ENCODE measurements around the gene PRPF6. TPM values are rescaled to one million over a fixed set of nuclear protein-coding genes. Genes with fewer than 3 reads are reported as not detected.

PRPF6 gene
- total RNA-seq, 4 donors from 2014 or later, result 39.3 to 68.4 (median 47.7) TPM

DNA sequence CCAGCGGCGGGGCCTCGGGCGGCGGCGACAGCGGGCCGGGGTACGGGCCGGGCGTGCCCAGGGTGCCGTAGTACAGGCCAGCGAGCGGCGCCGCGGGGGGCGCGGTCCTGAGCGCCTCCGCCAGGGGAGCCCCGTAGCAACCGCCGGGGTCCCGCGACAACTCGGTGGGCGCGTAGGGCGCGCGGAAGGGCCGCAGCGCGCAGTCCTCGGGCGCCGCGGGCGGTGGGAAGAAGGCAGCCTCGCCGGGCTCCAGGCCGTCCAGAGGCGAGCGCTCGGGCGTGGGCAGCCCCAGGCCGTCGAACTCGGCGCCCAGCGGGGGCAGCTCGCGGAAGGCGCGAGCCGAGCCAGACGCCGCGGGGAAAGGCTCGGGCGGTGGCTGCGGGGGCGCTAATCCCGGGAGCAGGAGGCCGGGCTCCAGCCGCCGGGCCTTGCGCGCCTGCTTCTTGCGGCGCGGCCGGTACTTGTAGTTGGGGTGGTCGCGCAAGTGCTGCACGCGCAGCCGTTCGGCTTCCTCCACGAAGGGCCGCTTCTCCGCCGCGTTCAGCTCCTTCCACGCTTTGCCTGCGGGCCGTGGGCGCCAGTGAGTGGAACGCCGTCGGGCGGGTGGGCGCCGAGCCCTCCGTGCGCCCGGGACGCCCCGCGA lies 67.6 kb downstream of the PRPF6 start:
- no peak overlapping the region for H3K27ac ChIP-seq
- intact Hi-C loops (cut with DNase I; ENCODE audit: low total_unique reads), result no loop called here
- in situ Hi-C loops (cut with MboI; ENCODE audit: low sequenced_read_pairs in 4 of 4), result no loop called here
- ATAC-seq (no peak), DNase-seq (no peak)
- H3K36me3 ChIP-seq, result no peaks in the 10 kb centered on the region
- H3K9me3 ChIP-seq, result no peaks in the 10 kb centered on the region
- peaks cover 33 to 45% (median 43%) of the 10 kb centered on the region in 3 donors for H3K27me3 ChIP-seq
- no peaks in the 10 kb centered on the region for H3K4me1 ChIP-seq
- H3K4me3 ChIP-seq, result peak overlapping the region; percentile 36 to 54 (median 42)
- TF ChIP-seq CTCF (IDR thresholded peaks at IDR 0.05 in 4 of 5, conservative IDR thresholded peaks at IDR 0.05 in 1 of 5) (no peak), POLR2A (IDR thresholded peaks at IDR 0.05) (no peak)

GRCh38 chr20:64049060-64049877 lies 68.3 kb downstream of the PRPF6 start, which contains the start of gene SOX18:
SOX18 (minus strand) TSS chr20:64049639; CDS start chr20:64049516, 123 bp downstream.
- no peak for ATAC-seq
- Histone ChIP-seq H3K27me3 (peaks cover 33 to 44% (median 43%) of the 10 kb centered on the region in 3 donors), H3K27ac (peak within 1 kb of the TSS; percentile 71 to 83 (median 76)), H3K4me1 (no peaks in the 10 kb centered on the region), H3K36me3 (no peaks in the 10 kb centered on the region), H3K4me3 (peak within 1 kb of the TSS; percentile 25 to 54 (median 38)), H3K9me3 (no peaks in the 10 kb centered on the region)
- no peak for DNase-seq
- intact Hi-C loops (cut with DNase I; ENCODE audit: low total_unique reads) (no loop called here), in situ Hi-C loops (cut with MboI; ENCODE audit: low sequenced_read_pairs in 4 of 4) (no loop called here)
- TF ChIP-seq POLR2A (IDR thresholded peaks at IDR 0.05), result peak in 1 of 2 donors; percentile 12
- no peak for TF ChIP-seq CTCF (IDR thresholded peaks at IDR 0.05 in 4 of 5, conservative IDR thresholded peaks at IDR 0.05 in 1 of 5)

DNA sequence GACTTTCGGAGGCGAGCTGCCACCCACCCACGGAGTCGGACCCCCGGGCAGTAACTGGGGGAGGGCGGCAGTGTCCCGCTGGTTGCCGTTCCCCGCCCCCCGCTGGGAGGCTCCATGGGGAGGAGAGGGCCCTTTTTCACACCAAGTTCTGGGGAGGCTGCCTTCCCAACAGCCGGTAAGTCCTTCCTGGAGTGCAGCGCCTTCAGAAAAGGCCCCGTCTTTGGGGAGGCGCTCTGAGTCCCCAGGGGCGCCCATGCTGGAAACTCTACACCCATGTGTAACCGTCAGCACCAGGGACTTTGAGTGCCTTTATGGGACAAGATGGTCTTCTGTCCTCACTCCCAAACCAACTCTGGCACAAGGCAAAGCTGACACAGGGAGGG lies 68.9 kb downstream of the PRPF6 start:
- intact Hi-C loops (cut with DNase I; ENCODE audit: low total_unique reads), result no loop called here
- in situ Hi-C loops (cut with MboI; ENCODE audit: low sequenced_read_pairs in 4 of 4), result no loop called here
- H3K36me3 ChIP-seq, result no peaks in the 10 kb centered on the region
- ATAC-seq (no peak), DNase-seq (no peak)
- H3K27ac ChIP-seq, result peak overlapping the region; percentile 71 to 83 (median 76)
- no peak for TF ChIP-seq POLR2A (IDR thresholded peaks at IDR 0.05)
- no peak for TF ChIP-seq CTCF (IDR thresholded peaks at IDR 0.05 in 4 of 5, conservative IDR thresholded peaks at IDR 0.05 in 1 of 5)
- H3K9me3 ChIP-seq, result no peaks in the 10 kb centered on the region
- peak overlapping the region; percentile 25 to 54 (median 38) for H3K4me3 ChIP-seq
- H3K4me1 ChIP-seq, result no peaks in the 10 kb centered on the region
- H3K27me3 ChIP-seq, result peaks cover 29 to 40% (median 39%) of the 10 kb centered on the region in 3 donors

DNA sequence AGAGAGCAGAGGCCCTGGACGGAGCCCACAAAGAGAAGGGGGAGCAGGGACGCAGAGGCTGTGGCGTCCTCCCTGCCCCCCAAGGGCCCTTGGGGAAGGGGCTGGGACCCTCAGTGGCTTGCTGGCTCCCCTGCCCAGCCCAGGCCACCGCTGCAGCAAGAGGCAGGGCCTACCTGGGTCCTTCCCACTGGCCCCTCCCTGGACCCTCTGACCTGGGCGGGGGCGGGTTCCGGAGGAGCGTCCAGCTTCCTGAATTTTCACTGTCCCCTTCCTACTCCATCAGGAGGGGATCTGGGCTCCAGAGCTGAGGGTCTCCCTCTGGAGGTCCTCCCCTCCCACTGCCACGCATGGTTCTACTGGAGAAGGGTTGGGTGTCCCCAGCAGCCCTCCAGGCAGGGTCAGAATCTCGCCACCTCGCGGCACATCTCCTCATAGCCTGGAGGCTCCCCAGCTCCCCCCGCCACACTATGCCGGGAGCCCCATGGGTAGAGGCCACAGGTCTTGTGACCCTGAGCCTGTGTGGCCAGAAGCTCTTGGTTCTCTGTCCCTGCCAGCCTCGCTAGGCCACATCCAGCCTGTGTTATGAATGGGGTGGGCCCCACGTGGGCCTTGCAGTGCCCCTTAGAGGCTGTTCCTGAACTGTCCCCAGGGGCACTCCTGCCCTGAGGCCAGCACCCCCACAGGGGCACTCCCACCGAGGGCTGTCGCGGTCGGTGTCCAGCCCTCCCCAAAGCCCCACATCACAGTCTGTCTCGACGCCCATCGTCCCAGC lies 69.5 kb downstream of the PRPF6 start:
- H3K27ac ChIP-seq, result peak overlapping the region; percentile 71 to 83 (median 76)
- H3K9me3 ChIP-seq, result no peaks in the 10 kb centered on the region
- DNase-seq, result no peak
- in situ Hi-C loops (cut with MboI; ENCODE audit: low sequenced_read_pairs in 4 of 4) (no loop called here), intact Hi-C loops (cut with DNase I; ENCODE audit: low total_unique reads) (no loop called here)
- no peaks in the 10 kb centered on the region for H3K36me3 ChIP-seq
- H3K27me3 ChIP-seq, result peaks cover 27 to 40% (median 33%) of the 10 kb centered on the region in 3 donors
- no peak for ATAC-seq
- TF ChIP-seq POLR2A (IDR thresholded peaks at IDR 0.05), result no peak
- no peak for TF ChIP-seq CTCF (IDR thresholded peaks at IDR 0.05 in 4 of 5, conservative IDR thresholded peaks at IDR 0.05 in 1 of 5)
- no peaks in the 10 kb centered on the region for H3K4me1 ChIP-seq
- peak overlapping the region; percentile 25 to 54 (median 38) for H3K4me3 ChIP-seq

All from gastrocnemius medialis (tissue), 4 donors.